MM.1S (cell line): ENCODE data around the gene PHF11.

Experiments used
- DNase-seq: peaks from one replicate; pipeline ENCODE4 v3.0.0-alpha.2; 2015
- H2AFZ ChIP-seq: fragments of 300-600 bp; sonication (generic); 2 replicates; pipeline ENCODE4 v1.6.0; 2016; ENCODE audit warnings: antibody characterized with exemption, low read length
- H3F3A ChIP-seq: fragments of 300-600 bp; sonication (generic); 2 replicates; pipeline ENCODE4 v1.6.1; 2016; ENCODE audit warnings: mild to moderate bottlenecking, antibody characterized with exemption, low read length, moderate library complexity, mixed read lengths; ENCODE audit not compliant: insufficient read depth
- H3K27ac ChIP-seq: fragments of 300-600 bp; sonication (generic); 2 replicates; pipeline ENCODE4 v1.5.1; 2016; ENCODE audit warnings: mild to moderate bottlenecking, low read length
- H3K27me3 ChIP-seq: fragments of 300-600 bp; sonication (generic); replicated peaks from 2 replicates; pipeline ENCODE4 v1.6.0; 2016; ENCODE audit warnings: low read length; ENCODE audit not compliant: insufficient read depth
- H3K36me3 ChIP-seq: fragments of 300-600 bp; sonication (generic); replicated peaks from 2 replicates; pipeline ENCODE4 v1.6.1; 2016; ENCODE audit warnings: mild to moderate bottlenecking, low read length, mixed read lengths; ENCODE audit not compliant: insufficient read depth
- H3K4me1 ChIP-seq: fragments of 300-600 bp; sonication (generic); 2 replicates; pipeline ENCODE4 v1.6.1; 2016; ENCODE audit warnings: low read length, mixed read lengths
- H3K4me2 ChIP-seq: fragments of 300-600 bp; sonication (generic); 2 replicates; pipeline ENCODE4 v1.6.0; 2016; ENCODE audit warnings: low read depth, low read length
- H3K4me3 ChIP-seq: fragments of 300-600 bp; sonication (generic); 2 replicates; pipeline ENCODE4 v1.5.1; 2016; ENCODE audit warnings: low read length, mixed read lengths
- H3K79me2 ChIP-seq: fragments of 300-600 bp; sonication (generic); 2 replicates; pipeline ENCODE4 v1.6.1; 2016; ENCODE audit warnings: mixed run types, low read length, mixed read lengths
- H3K9ac ChIP-seq: fragments of 300-600 bp; sonication (generic); 2 replicates; pipeline ENCODE4 v1.6.1; 2016; ENCODE audit warnings: low read length, mixed read lengths
- H3K9me2 ChIP-seq: fragments of 300-600 bp; sonication (generic); replicated peaks from 2 replicates; pipeline ENCODE4 v1.6.1; 2016; ENCODE audit warnings: mild to moderate bottlenecking, low read length, mixed read lengths; ENCODE audit not compliant: insufficient read depth
- H3K9me3 ChIP-seq: fragments of 300-600 bp; sonication (generic); replicated peaks from 2 replicates; pipeline ENCODE4 v1.6.1; 2016; ENCODE audit warnings: mild to moderate bottlenecking, low read length, mixed read lengths; ENCODE audit not compliant: insufficient read depth
- H4K20me1 ChIP-seq: fragments of 300-600 bp; sonication (generic); 2 replicates; pipeline ENCODE4 v1.6.1; 2016; ENCODE audit warnings: mild to moderate bottlenecking, low read length, moderate library complexity, mixed read lengths; ENCODE audit not compliant: insufficient read depth
- CTCF ChIP-seq: fragments of 300-600 bp; sonication (generic); IDR thresholded peaks from 2 replicates; pipeline ENCODE4 v1.5.1; 2016; ENCODE audit warnings: antibody characterized with exemption, low read length, mixed read lengths
- EZH2 ChIP-seq: fragments of 300-600 bp; sonication (generic); optimal IDR thresholded peaks from 2 replicates; pipeline ENCODE3; 2017; ENCODE audit warnings: low read depth, mild to moderate bottlenecking, antibody characterized with exemption, low read length, mixed read lengths
- EZH2phosphoT487 ChIP-seq: fragments of 300-600 bp; sonication (generic); IDR thresholded peaks from 2 replicates; pipeline ENCODE4 v1.6.1; 2018; ENCODE audit warnings: antibody characterized with exemption, low read length

PHF11 gene

GRCh38 chr13:49566461-49566860, 70.7 kb downstream of the PHF11 start:
- Histone ChIP-seq H3K9me3 (no peaks in the 10 kb centered on the region), H3F3A (no peaks in the 10 kb centered on the region), H3K36me3 (no peaks in the 10 kb centered on the region), H2AFZ (no peak overlapping the region), H3K4me3 (no peak overlapping the region), H4K20me1 (no peaks in the 10 kb centered on the region), H3K4me1 (no peaks in the 10 kb centered on the region), H3K27me3 (no peaks in the 10 kb centered on the region), H3K4me2 (no peak overlapping the region), H3K27ac (no peak overlapping the region), H3K9ac (no peak overlapping the region), H3K9me2 (no peaks in the 10 kb centered on the region), H3K79me2 (no peaks in the 10 kb centered on the region)
- DNase-seq: no peak
- no peak for TF ChIP-seq CTCF
- TF ChIP-seq EZH2: no peak
- TF ChIP-seq EZH2phosphoT487: no peak

- H4K20me1 ChIP-seq: no peaks in the 10 kb centered on the region
- no peak overlapping the region for H3K9ac ChIP-seq
- no peaks in the 10 kb centered on the region for H3K27me3 ChIP-seq
- no peaks in the 10 kb centered on the region for H3K9me2 ChIP-seq
- H3K36me3 ChIP-seq: no peaks in the 10 kb centered on the region
- H3K27ac ChIP-seq: no peak overlapping the region
- H2AFZ ChIP-seq: no peak overlapping the region
- no peak overlapping the region for H3K4me3 ChIP-seq
- no peaks in the 10 kb centered on the region for H3F3A ChIP-seq
- TF ChIP-seq CTCF (no peak), EZH2 (no peak), EZH2phosphoT487 (no peak)
- H3K79me2 ChIP-seq: no peaks in the 10 kb centered on the region
- no peaks in the 10 kb centered on the region for H3K4me1 ChIP-seq
- no peak overlapping the region for H3K4me2 ChIP-seq
- DNase-seq: no peak
- no peaks in the 10 kb centered on the region for H3K9me3 ChIP-seq
These were observed 71.7 kb downstream of the PHF11 start for GRCh38 chr13:49567491-49567890.

GRCh38 chr13:49569993-49570689, 74.4 kb downstream of the PHF11 start:
- Histone ChIP-seq H3K79me2 (no peaks in the 10 kb centered on the region), H3K4me3 (no peak overlapping the region), H3K9me3 (no peaks in the 10 kb centered on the region), H3K9me2 (no peaks in the 10 kb centered on the region), H3F3A (no peaks in the 10 kb centered on the region), H2AFZ (no peak overlapping the region), H3K36me3 (no peaks in the 10 kb centered on the region), H4K20me1 (no peaks in the 10 kb centered on the region), H3K4me2 (no peak overlapping the region), H3K27me3 (no peaks in the 10 kb centered on the region), H3K4me1 (no peaks in the 10 kb centered on the region), H3K27ac (no peak overlapping the region), H3K9ac (no peak overlapping the region)
- DNase-seq: no peak
- TF ChIP-seq EZH2phosphoT487 (no peak), CTCF (no peak), EZH2 (no peak)
